NCI-H1417 treated with DMSO at 0.1 percent for 48 hours (cell line): ENCODE measurements around the gene RASL11B.
"Not testable (repeated sequence)": the region's sequence is repeated elsewhere in the genome, so short reads cannot be mapped to it uniquely, and the experiment has no call there.

Source experiments
- DNase-seq: peaks from one replicate; lab custom pipeline; 2025; lab: John Stamatoyannopoulos, UW

The RASL11B gene, protein sequence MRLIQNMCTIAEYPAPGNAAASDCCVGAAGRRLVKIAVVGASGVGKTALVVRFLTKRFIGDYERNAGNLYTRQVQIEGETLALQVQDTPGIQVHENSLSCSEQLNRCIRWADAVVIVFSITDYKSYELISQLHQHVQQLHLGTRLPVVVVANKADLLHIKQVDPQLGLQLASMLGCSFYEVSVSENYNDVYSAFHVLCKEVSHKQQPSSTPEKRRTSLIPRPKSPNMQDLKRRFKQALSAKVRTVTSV

GRCh38 chr4:52861879-52862616 is at the start of gene RASL11B:
Gene RASL11B (plus strand): TSS chr4:52862317. CDS start chr4:52862508, 191 bp downstream.
- DNase-seq: peak; percentile 77

- DNase-seq: no peak
Measured at GRCh38 chr4:52813546-52813945, 48.6 kb upstream of the RASL11B start.

DNA sequence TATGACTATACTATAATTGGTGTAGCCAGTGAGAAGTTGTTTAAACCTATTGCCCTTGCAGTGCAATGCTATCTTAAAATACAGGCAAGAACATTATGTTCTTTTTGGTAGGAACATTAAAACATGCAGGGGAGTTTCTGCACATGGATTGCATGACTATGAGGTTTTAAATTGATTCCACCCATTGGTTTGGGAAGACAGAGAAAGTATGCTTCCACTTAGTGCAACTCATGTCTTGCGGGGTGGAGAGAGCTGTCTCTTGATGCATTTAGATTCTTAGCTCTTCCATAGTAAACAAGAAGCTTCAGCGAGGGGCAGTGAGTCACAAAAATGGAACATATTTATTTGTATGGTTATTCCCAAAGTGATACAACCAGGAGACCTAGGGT is 39.5 kb upstream of the RASL11B start:
- DNase-seq: no peak

- no peak for DNase-seq
Measured at GRCh38 chr4:52822972-52823701, 39.0 kb upstream of the RASL11B start.

- DNase-seq: no peak
Measured at GRCh38 chr4:52823702-52824092, 38.4 kb upstream of the RASL11B start.

DNA sequence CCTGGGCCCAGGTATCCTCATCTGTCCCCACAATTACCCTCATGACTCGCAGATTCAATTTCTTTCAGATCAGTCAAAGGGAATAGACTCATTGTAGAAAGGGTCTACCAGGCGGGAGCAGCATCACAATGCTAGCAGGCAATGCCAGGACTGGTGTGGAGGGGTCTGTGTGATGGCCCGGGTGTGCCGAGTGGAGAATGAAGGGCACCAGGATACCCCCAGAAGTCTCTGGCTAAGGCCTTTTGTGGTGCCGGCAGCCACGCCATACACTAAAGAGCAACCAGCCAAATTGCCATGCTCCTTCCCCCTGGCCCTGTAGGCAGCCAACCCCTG is 37.9 kb upstream of the RASL11B start:
- no peak for DNase-seq

DNA sequence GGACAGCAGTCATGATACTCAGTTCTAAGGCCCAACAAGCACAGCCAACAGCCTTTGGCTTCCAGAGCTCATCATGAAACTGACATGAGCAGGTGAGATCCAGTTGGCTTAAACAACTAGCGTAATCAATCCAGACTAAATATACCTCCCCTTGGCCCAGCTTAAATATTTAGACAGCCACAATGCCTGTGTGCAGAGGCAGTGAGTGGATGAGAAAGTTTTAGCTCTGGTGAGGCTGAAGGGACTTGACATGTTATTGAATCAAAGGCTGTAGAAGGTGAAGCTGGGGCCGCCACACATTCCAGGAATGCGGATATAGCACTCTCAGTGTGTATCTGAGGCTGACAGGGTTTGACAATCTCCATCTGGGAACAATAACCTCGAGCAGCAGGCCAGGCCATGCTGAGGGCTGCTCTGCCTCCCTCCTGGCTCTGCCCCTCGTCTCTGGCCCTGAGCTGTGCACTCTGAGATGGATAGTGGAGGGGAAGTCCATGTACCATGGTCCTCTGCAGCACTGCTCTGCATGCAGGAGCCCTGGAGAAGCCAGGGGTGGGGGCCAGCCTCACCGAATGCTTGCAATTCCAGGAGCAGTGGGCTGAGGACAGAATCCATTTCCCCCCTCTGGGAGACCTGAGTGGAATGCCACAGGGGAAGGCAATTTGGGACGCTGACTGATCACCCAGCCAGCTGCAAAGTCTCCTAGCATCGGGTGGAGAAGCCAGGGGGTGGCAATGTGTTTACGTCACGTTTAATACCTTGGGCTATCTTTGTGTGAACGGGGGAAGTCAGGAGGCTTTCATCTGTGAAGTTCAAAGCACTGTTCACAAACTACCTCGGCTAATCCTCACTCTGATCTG is 37.3 kb upstream of the RASL11B start:
- DNase-seq: no peak

DNA sequence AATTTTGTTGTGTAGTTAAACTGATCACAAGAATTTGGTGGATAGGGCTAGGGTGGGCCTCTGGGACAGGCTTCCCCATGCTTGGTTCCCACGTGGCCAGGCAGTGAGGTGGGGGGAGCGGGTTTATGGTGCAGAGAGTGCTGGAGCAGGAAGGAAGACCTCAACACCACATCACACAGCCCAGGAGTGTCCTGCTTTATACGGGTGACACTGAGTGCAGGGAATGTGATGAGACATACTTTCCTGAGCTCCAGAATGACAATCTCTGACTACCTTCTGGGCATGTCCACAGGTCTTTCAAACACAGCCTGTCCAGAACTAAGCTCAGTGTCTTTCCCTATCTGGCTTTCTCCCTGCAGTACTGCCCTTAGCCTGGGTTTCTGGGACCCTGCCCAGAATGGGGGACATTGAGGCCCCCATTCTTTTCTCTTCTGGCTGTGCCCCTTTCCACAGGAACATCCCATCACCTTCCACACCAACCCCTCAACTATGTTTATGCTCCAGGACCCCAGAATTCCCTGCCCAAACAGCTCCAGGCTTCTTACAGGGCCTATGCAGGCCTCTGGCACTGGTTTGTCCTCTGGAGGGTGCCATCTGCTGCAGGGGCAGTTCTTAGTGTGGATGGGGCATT is 36.5 kb upstream of the RASL11B start:
- DNase-seq: no peak

DNA sequence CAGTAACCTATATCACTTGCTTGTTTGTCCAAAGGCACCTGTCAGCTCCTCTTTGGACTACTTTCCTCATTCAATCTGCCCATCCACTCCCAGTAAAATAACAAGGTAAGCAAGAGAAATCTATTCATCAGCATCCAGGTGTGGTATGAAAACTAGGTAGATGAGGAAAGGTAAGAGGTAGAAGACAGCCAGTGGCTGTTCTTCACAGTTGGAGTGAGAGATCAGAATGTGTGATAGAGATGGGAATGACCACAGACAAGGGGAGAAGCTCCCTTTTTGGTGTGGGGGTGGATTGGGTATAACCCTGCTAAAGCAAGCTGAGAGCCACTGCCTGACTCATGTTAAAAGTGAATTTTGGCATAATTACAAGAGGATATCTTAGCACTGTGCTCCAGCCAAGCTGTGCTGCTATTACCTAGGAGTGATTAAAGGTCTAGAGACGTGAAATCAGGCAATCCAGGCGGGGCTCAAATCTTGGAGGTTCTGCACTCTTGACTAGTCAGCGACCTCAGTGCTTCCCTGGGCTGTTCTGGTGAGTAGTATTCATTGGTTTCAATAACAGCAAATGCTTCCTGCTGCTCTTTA is 28.1 kb upstream of the RASL11B start:
- no peak for DNase-seq

- not testable (repeated sequence) for DNase-seq
Measured at GRCh38 chr4:52834641-52835456, 27.3 kb upstream of the RASL11B start.

GRCh38 chr4:52836120-52836519 is 26.0 kb upstream of the RASL11B start:
- DNase-seq: no peak

- DNase-seq: no peak
Measured at GRCh38 chr4:52836678-52837077, 25.4 kb upstream of the RASL11B start.

- no peak for DNase-seq
Measured at GRCh38 chr4:52837716-52838558, 24.2 kb upstream of the RASL11B start.

- no peak for DNase-seq
Measured at GRCh38 chr4:52838729-52839586, 23.2 kb upstream of the RASL11B start.

- DNase-seq: no peak
Measured at GRCh38 chr4:52840531-52841370, 21.4 kb upstream of the RASL11B start.

GRCh38 chr4:52841682-52842456 is 20.2 kb upstream of the RASL11B start:
- no peak for DNase-seq

GRCh38 chr4:52842792-52843191 is 19.3 kb upstream of the RASL11B start:
- no peak for DNase-seq
